ENCODE data around the gene LENG1. TPM values are rescaled to one million over a fixed set of nuclear protein-coding genes. Genes with fewer than 3 reads are reported as not detected.
A peak's percentile ranks its signal among the peaks of the same experiment; 100 is the strongest.

LENG1 gene
- total and polyA plus RNA-seq, 9 of the 15 experiments (the other 6 are each of a cell fraction or from before 2014, with no cell fraction given): 0.30 to 10.5 (median 4.7) TPM

GRCh38 chr19:54201172-54201701 lies 41.7 kb upstream of the LENG1 start (continued):
- TF ChIP-seq MNT (conservative IDR thresholded peaks at IDR 0.05): peak in 1 of 2 experiments; percentile 78; a peak in 2 of 4 replicates
- TF ChIP-seq POLR2H (tag; IDR thresholded peaks at IDR 0.05; ENCODE audit: low read depth): no peak
- TF ChIP-seq ZNF589 (CRISPR knock-in tag; IDR thresholded peaks at IDR 0.05; ENCODE audit: low read depth): 0 out of 2 replicates have a peak, but pooled peaks have one; percentile 46
- TF ChIP-seq USF1 (CRISPR knock-in tag; IDR thresholded peaks at IDR 0.05): no peak
- TF ChIP-seq CTBP1 (IDR thresholded peaks at IDR 0.05; ENCODE audit: borderline replicate concordance): no peak
- no peak for TF ChIP-seq ARID3B (CRISPR knock-in tag; IDR thresholded peaks at IDR 0.05; ENCODE audit: borderline replicate concordance)
- peak in 1 of 2 experiments; percentile 65; a peak in 2 of 4 replicates for TF ChIP-seq HDAC1 (IDR thresholded peaks at IDR 0.05)
- no peak for TF ChIP-seq GATAD2B (IDR thresholded peaks at IDR 0.05; ENCODE audit: borderline replicate concordance)
- TF ChIP-seq BRCA1 (IDR thresholded peaks at IDR 0.05): no peak
- TF ChIP-seq BRCA1 (CRISPR knock-in tag; IDR thresholded peaks at IDR 0.05): 0 out of 2 replicates have a peak, but pooled peaks have one; percentile 74
- TF ChIP-seq MED1 (CRISPR knock-in tag; IDR thresholded peaks at IDR 0.05; ENCODE audit: borderline replicate concordance): 0 out of 2 replicates have a peak, but pooled peaks have one; percentile 58
- 0 out of 4 replicates have a peak, but pooled peaks of 1 of the 2 experiments have one; percentile 23 for TF ChIP-seq ETV6 (IDR thresholded peaks at IDR 0.05; ENCODE audit: borderline replicate concordance in 1 of 2, low read depth in 2 of 2, low read length in 1 of 2)
- TF ChIP-seq ETV6 (CRISPR knock-in tag; IDR thresholded peaks at IDR 0.05; ENCODE audit: borderline replicate concordance): peak; percentile 67; the same call in 1 of the 2 replicates
- no peak for TF ChIP-seq PHF20 (IDR thresholded peaks at IDR 0.05; ENCODE audit: partially characterized antibody)
- TF ChIP-seq RBFOX2 (IDR thresholded peaks at IDR 0.05; ENCODE audit: low read depth, low read length): 0 out of 2 replicates have a peak, but pooled peaks have one; percentile 13
- TF ChIP-seq NKRF (IDR thresholded peaks at IDR 0.05; ENCODE audit: borderline replicate concordance): peak; percentile 64
- no peak for TF ChIP-seq POLR2AphosphoS2 (IDR thresholded peaks at IDR 0.05; ENCODE audit: low read length)
- TF ChIP-seq PPARD (CRISPR knock-in tag; IDR thresholded peaks at IDR 0.05): no peak
- TF ChIP-seq MTF1 (CRISPR knock-in tag; IDR thresholded peaks at IDR 0.05; ENCODE audit: borderline replicate concordance): no peak
- TF ChIP-seq PRMT5 (CRISPR knock-in tag; IDR thresholded peaks at IDR 0.05): no peak
- TF ChIP-seq SETDB1 (IDR thresholded peaks at IDR 0.05; ENCODE audit: low read length): no peak
- TF ChIP-seq CHD1 (IDR thresholded peaks at IDR 0.05; ENCODE audit: low read length): peak; percentile 99
- no peak for TF ChIP-seq RBM34 (IDR thresholded peaks at IDR 0.05; ENCODE audit: borderline replicate concordance, insufficient read depth, low read length)
- TF ChIP-seq ZNF766 (CRISPR knock-in tag; conservative IDR thresholded peaks at IDR 0.05): peak; percentile 14; the same call in 1 of the 2 replicates

All from K562 (cell line).